Measurements from ENCODE around the gene FAM234A.

The FAM234A gene

DNA sequence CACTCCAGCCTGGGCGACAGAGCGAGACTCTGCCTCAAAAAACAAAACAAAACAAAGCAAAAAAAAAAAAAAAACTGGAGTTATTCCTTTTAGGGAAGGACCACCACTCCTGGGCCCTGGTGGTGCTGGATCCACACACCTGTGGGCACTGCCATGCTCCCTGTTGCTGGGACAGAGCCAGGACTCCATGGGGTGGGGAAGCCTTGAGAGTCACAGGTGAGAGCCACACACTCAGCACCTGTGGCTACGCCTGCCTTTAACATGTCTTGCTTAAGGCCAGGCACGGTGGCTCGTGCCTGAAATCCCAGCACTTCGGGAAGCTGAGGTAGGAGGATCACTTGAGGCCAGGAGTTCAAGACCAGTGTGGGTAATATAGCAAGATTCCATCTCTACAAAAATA lies 66.6 kb downstream of the FAM234A start:
- TF ChIP-seq POLR2A (IDR thresholded peaks at IDR 0.05; ENCODE audit: extremely low read depth, insufficient read length) (no peak), MAX (IDR thresholded peaks at IDR 0.05; ENCODE audit: low read depth, low read length) (no peak), MYC (IDR thresholded peaks at IDR 0.05; ENCODE audit: low read depth, low read length) (no peak)
- H3K4me3 ChIP-seq (ENCODE audit: low read depth, low read length) = no peak overlapping the region
- no peak for DNase-seq (ENCODE audit: low read depth)

- DNase-seq (ENCODE audit: low read depth) = no peak
- H3K4me3 ChIP-seq (ENCODE audit: low read depth, low read length) = no peak overlapping the region
- no peak for TF ChIP-seq POLR2A (IDR thresholded peaks at IDR 0.05; ENCODE audit: extremely low read depth, insufficient read length)
- no peak for TF ChIP-seq MAX (IDR thresholded peaks at IDR 0.05; ENCODE audit: low read depth, low read length)
- no peak for TF ChIP-seq MYC (IDR thresholded peaks at IDR 0.05; ENCODE audit: low read depth, low read length)
- TF ChIP-seq CTCF (IDR thresholded peaks at IDR 0.05; ENCODE audit: low read depth, low read length) = no peak
Measured at GRCh38 chr16:301950-302349, 67.3 kb downstream of the FAM234A start.

DNA sequence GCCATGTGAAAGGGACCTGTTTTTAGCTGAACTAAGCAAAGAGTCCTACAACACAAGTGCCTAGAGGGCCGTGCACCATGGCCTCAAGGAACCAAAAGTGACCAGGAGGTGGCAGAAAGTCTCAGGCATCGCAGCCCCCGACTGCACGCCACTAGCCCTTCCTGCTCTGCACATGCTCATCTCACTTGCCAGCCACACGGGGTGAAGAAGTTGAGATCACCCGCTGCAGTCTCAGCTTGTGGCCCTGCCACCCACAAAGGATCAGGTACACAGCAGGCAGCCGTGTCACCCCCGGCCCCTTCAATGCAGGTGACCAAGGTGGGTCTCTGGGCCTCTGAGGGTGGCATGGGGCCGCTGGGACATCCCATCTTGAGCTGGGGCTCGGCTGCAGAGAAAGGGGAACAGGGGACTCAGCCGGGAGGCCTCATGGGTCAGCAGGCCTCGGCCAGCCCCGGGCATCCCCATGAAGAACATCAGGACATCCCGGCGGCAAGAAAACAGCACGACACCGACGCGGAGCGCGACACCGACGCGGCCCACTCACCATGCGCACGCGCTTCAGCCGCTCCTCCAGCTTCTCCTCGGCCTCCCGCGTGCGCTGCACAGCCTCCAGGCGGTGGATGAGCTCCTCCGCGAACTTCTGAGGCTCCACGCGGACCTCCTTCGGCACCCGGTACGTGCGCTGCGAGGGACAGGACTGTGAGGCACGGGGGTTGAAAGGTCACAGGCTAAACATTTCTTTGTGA lies 69.3 kb downstream of the FAM234A start:
- TF ChIP-seq MAX (IDR thresholded peaks at IDR 0.05; ENCODE audit: low read depth, low read length) (no peak), CTCF (IDR thresholded peaks at IDR 0.05; ENCODE audit: low read depth, low read length) (no peak), MYC (IDR thresholded peaks at IDR 0.05; ENCODE audit: low read depth, low read length) (no peak), POLR2A (IDR thresholded peaks at IDR 0.05; ENCODE audit: extremely low read depth, insufficient read length) (no peak)
- no peak overlapping the region for H3K4me3 ChIP-seq (ENCODE audit: low read depth, low read length)
- DNase-seq (ENCODE audit: low read depth) = peak; percentile 44

DNA sequence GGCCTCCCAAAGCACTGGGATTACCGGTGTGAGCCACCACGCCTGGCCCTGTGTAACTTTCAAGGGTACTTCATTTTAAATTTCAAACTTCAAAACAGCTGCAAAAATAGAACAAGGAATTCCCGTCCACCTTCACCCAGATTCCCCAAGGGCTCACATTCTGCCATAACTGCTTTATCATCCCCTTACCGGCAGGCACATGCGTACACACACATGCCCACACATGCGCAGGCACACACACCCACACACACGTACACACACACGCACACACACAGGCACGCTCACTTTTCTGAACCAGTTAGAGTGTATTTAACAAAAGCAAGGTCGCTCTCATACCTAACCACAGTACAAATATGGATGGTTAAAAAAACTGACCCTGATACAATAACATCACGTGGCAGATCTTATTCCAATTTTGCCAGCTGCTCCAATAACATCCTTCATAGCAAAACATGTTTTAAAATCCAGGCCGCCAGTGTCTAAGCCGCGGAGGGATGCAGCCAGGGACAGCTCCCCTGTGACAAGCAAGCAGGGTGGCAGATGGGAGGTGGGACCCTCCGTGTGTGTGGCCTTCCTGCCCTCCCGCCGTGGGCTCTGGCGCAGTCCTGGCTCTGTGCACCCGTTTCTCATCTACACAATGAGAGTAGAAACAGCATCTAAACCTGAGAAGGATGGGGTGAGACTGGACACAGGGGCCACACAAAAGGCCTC lies 71.5 kb downstream of the FAM234A start:
- TF ChIP-seq POLR2A (IDR thresholded peaks at IDR 0.05; ENCODE audit: extremely low read depth, insufficient read length) (no peak), CTCF (IDR thresholded peaks at IDR 0.05; ENCODE audit: low read depth, low read length) (no peak)
- H3K4me3 ChIP-seq (ENCODE audit: low read depth, low read length) = no peak overlapping the region
- DNase-seq (ENCODE audit: low read depth) = no peak

GRCh38 chr16:306911-307370 lies 72.3 kb downstream of the FAM234A start:
- TF ChIP-seq MYC (IDR thresholded peaks at IDR 0.05; ENCODE audit: low read depth, low read length) (no peak), CTCF (IDR thresholded peaks at IDR 0.05; ENCODE audit: low read depth, low read length) (no peak), POLR2A (IDR thresholded peaks at IDR 0.05; ENCODE audit: extremely low read depth, insufficient read length) (no peak), MAX (IDR thresholded peaks at IDR 0.05; ENCODE audit: low read depth, low read length) (no peak)
- no peak for DNase-seq (ENCODE audit: low read depth)
- H3K4me3 ChIP-seq (ENCODE audit: low read depth, low read length) = no peak overlapping the region

DNA sequence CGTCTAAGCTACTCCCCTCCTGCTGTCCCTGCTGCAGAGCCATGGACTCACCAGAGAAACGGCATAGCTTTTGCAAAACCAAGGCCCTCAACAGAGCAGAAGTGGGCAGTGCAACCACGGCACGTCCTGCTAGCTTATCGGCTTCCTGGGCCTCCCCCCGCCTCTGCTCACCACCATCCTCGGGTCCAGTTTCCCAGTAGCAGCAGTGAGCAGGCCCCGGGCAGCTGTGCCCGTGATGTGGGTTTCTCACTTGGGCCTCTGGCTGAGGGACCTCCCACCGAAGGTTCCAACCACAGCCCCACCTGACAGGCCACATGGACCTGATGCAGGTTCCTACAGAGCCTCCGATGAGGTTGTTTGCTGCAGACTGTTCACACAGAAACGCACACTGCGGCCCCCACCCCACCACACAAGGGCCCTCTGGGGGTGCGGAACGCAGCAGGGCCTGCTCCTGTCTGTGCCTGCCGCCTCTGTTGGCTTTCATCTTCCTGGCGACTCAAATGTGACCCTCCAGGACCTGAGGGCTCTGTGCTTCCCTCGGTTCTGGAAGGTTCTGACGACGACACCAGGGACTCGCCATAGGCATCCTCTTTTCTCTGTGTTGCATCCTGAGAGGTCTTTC lies 73.2 kb downstream of the FAM234A start:
- DNase-seq (ENCODE audit: low read depth) = peak; percentile 44
- TF ChIP-seq POLR2A (IDR thresholded peaks at IDR 0.05; ENCODE audit: extremely low read depth, insufficient read length) (no peak), MYC (IDR thresholded peaks at IDR 0.05; ENCODE audit: low read depth, low read length) (no peak), MAX (IDR thresholded peaks at IDR 0.05; ENCODE audit: low read depth, low read length) (no peak), CTCF (IDR thresholded peaks at IDR 0.05; ENCODE audit: low read depth, low read length) (no peak)
- no peak overlapping the region for H3K4me3 ChIP-seq (ENCODE audit: low read depth, low read length)
